H9 (cell line): ENCODE measurements around the gene KCTD17. TPM values are rescaled to one million over a fixed set of nuclear protein-coding genes. Genes with fewer than 3 reads are reported as not detected.

ENCODE experiments used
- DNase-seq: peaks from one replicate; pipeline ENCODE4 v3.0.0-alpha.2; 2017
- H2AFZ ChIP-seq: one replicate; pipeline ENCODE4 v1.6.1; 2013; ENCODE audit warnings: mild to moderate bottlenecking, low read length, control low read depth, moderate library complexity
- H2AK5ac ChIP-seq: 2 replicates; pipeline ENCODE4 v1.6.1; 2013; ENCODE audit warnings: low read length, control low read depth, mixed read lengths; ENCODE audit not compliant: insufficient read length
- H2BK120ac ChIP-seq: one replicate; pipeline ENCODE4 v1.6.1; 2013; ENCODE audit warnings: low read depth, mild to moderate bottlenecking, low read length, control low read depth, inconsistent platforms; ENCODE audit not compliant: poor library complexity, severe bottlenecking
- H2BK12ac ChIP-seq: 2 replicates; pipeline ENCODE4 v1.6.1; 2013; ENCODE audit warnings: low read length, control low read depth, mixed read lengths, low read depth; ENCODE audit not compliant: insufficient read length
- H2BK15ac ChIP-seq: 2 replicates; pipeline ENCODE4 v1.6.1; 2013; ENCODE audit warnings: low read depth, low read length, control low read depth
- H2BK20ac ChIP-seq: one replicate; pipeline ENCODE4 v1.6.1; 2013; ENCODE audit warnings: low read depth, mild to moderate bottlenecking, low read length, control low read depth, inconsistent platforms; ENCODE audit not compliant: poor library complexity, severe bottlenecking
- H2BK5ac ChIP-seq: 2 replicates; pipeline ENCODE4 v1.6.1; 2013; ENCODE audit warnings: low read length, control low read depth, mixed read lengths; ENCODE audit not compliant: insufficient read length
- H3K14ac ChIP-seq: 2 replicates; pipeline ENCODE4 v1.6.1; 2013; ENCODE audit warnings: low read length, control low read depth; ENCODE audit not compliant: insufficient read depth
- H3K18ac ChIP-seq: 2 replicates; pipeline ENCODE4 v1.6.1; 2013; ENCODE audit warnings: low read depth, mild to moderate bottlenecking, mixed read lengths, low read length, control low read depth; ENCODE audit not compliant: insufficient read length
- H3K23ac ChIP-seq: 2 replicates; pipeline ENCODE4 v1.6.1; 2013; ENCODE audit warnings: low read length, control low read depth, mixed read lengths, low read depth; ENCODE audit not compliant: insufficient read length
- H3K23me2 ChIP-seq: 2 replicates; pipeline ENCODE4 v1.6.1; 2013; ENCODE audit warnings: low read depth, mild to moderate bottlenecking, mixed read lengths, low read length, control low read depth; ENCODE audit not compliant: insufficient read length, poor library complexity, severe bottlenecking
- H3K27ac ChIP-seq: 2 replicates; pipeline ENCODE4 v1.5.1; 2013; ENCODE audit warnings: low read length, control low read depth, mixed read lengths, low read depth; ENCODE audit not compliant: insufficient read length
- H3K27me3 ChIP-seq: 2 replicates; pipeline ENCODE4 v1.6.1; 2013; ENCODE audit warnings: low read length, control low read depth, inconsistent platforms; ENCODE audit not compliant: insufficient read depth
- H3K4ac ChIP-seq: 2 replicates; pipeline ENCODE4 v1.6.1; 2013; ENCODE audit warnings: low read depth, mild to moderate bottlenecking, control low read depth, inconsistent platforms, low read length, moderate library complexity
- H3K4me1 ChIP-seq: 2 replicates; pipeline ENCODE4 v1.6.1; 2013; ENCODE audit warnings: low read length, control low read depth, inconsistent platforms; ENCODE audit not compliant: insufficient read depth
- H3K4me2 ChIP-seq: 2 replicates; pipeline ENCODE4 v1.6.1; 2013; ENCODE audit warnings: low read length, control low read depth, mixed read lengths; ENCODE audit not compliant: insufficient read length, insufficient read depth
- H3K56ac ChIP-seq: 2 replicates; pipeline ENCODE4 v1.6.1; 2013; ENCODE audit warnings: low read depth, mild to moderate bottlenecking, mixed read lengths, low read length, control low read depth; ENCODE audit not compliant: insufficient read length
- H3K79me1 ChIP-seq: 2 replicates; pipeline ENCODE4 v1.6.1; 2013; ENCODE audit warnings: low read depth, mild to moderate bottlenecking, moderate library complexity, low read length, control low read depth, inconsistent platforms; ENCODE audit not compliant: insufficient read depth, poor library complexity, severe bottlenecking
- H3K79me2 ChIP-seq: 2 replicates; pipeline ENCODE4 v1.6.1; 2013; ENCODE audit warnings: low read length, control low read depth, inconsistent platforms; ENCODE audit not compliant: insufficient read depth
- H3K9ac ChIP-seq: 2 replicates; pipeline ENCODE4 v1.6.1; 2013; ENCODE audit warnings: low read length, control low read depth, mixed read lengths; ENCODE audit not compliant: insufficient read length; ENCODE audit errors: extremely low read depth
- H3K9me3 ChIP-seq: one replicate; pipeline ENCODE4 v1.6.1; 2013; ENCODE audit warnings: low read depth, low read length, inconsistent platforms; ENCODE audit not compliant: control insufficient read depth
- H3T11ph ChIP-seq: one replicate; pipeline ENCODE4 v1.6.1; 2013; ENCODE audit warnings: mild to moderate bottlenecking, low read length, control low read depth, inconsistent platforms
- H4K20me1 ChIP-seq: one replicate; pipeline ENCODE4 v1.6.1; 2013; ENCODE audit not compliant: control insufficient read depth, insufficient read length, insufficient read depth
- H4K5ac ChIP-seq: 2 replicates; pipeline ENCODE4 v1.6.1; 2013; ENCODE audit warnings: low read depth, mild to moderate bottlenecking, mixed read lengths, low read length, control low read depth; ENCODE audit not compliant: insufficient read length
- H4K8ac ChIP-seq: replicated peaks from 2 replicates; pipeline ENCODE4 v1.6.1; 2013; ENCODE audit warnings: low read length, control low read depth, mixed read lengths, low read depth; ENCODE audit not compliant: insufficient read length
- H4K91ac ChIP-seq: 2 replicates; pipeline ENCODE4 v1.6.1; 2013; ENCODE audit warnings: low read depth, mild to moderate bottlenecking, moderate library complexity, mixed read lengths, low read length, control low read depth; ENCODE audit not compliant: insufficient read length
- H3K27ac Mint-ChIP-seq, 3 experiments: 2 replicates in 2 of 3; 3 replicates in 1 of 3; pipeline ENCODE4 v1.8.0; 2020 to 2021; ENCODE audit warnings: mixed read lengths in 3 of 3, mild to moderate bottlenecking in 1 of 3, moderate library complexity in 1 of 3
- H3K27me3 Mint-ChIP-seq: 2 replicates; pipeline ENCODE4 v1.8.0; 2021; ENCODE audit warnings: low read depth, mild to moderate bottlenecking, moderate library complexity, mixed read lengths
- H3K36me3 Mint-ChIP-seq, 3 experiments: 2 replicates in 2 of 3; 3 replicates in 1 of 3; pipeline ENCODE4 v1.8.0; 2020 to 2021; ENCODE audit warnings: low read depth in 3 of 3, mixed read lengths in 3 of 3; ENCODE audit not compliant: insufficient read depth in 1 of 3
- H3K4me1 Mint-ChIP-seq, 2 experiments: 2 replicates each; pipeline ENCODE4 v1.8.0; 2020; ENCODE audit warnings: mixed read lengths in 2 of 2
- H3K4me3 Mint-ChIP-seq, 2 experiments: 2 replicates in 1 of 2; 3 replicates in 1 of 2; pipeline ENCODE4 v1.8.0; 2020 to 2021; ENCODE audit warnings: mild to moderate bottlenecking in 2 of 2, mixed read lengths in 2 of 2, moderate library complexity in 1 of 2
- H3K9me3 Mint-ChIP-seq, 2 experiments: 2 replicates in 1 of 2; 3 replicates in 1 of 2; pipeline ENCODE4 v1.8.0; 2020; ENCODE audit warnings: mild to moderate bottlenecking in 2 of 2, mixed read lengths in 2 of 2, moderate library complexity in 1 of 2
- WGBS: extraction: QIAGEN DNeasy Blood & Tissue Kit; methylation state at CpG from one replicate; pipeline ENCODE4 v1.1.7; 2013; ENCODE audit warnings: missing lambda C conversion rate, low lambda C conversion rate, mixed read lengths; ENCODE audit not compliant: insufficient read length; ENCODE audit errors: extremely low coverage; 5-methylcytosine and 5-hydroxymethylcytosine counted together
- total RNA-seq: library from RNA; stranded (reverse); gene quantifications from 2 replicates; pipeline ENCODE4 v1.2.1, GENCODE V29; 2021
- TF ChIP-seq, protein P1 (sequence below): fragments of 200-600 bp; sonication (generic); conservative IDR thresholded peaks from 3 replicates; pipeline ENCODE4 v1.8.0; 2021; ENCODE audit warnings: antibody characterized with exemption, mild to moderate bottlenecking

Gene KCTD17
- total RNA-seq, 1 experiment from 2014 or later, result 34.1 TPM

DNA sequence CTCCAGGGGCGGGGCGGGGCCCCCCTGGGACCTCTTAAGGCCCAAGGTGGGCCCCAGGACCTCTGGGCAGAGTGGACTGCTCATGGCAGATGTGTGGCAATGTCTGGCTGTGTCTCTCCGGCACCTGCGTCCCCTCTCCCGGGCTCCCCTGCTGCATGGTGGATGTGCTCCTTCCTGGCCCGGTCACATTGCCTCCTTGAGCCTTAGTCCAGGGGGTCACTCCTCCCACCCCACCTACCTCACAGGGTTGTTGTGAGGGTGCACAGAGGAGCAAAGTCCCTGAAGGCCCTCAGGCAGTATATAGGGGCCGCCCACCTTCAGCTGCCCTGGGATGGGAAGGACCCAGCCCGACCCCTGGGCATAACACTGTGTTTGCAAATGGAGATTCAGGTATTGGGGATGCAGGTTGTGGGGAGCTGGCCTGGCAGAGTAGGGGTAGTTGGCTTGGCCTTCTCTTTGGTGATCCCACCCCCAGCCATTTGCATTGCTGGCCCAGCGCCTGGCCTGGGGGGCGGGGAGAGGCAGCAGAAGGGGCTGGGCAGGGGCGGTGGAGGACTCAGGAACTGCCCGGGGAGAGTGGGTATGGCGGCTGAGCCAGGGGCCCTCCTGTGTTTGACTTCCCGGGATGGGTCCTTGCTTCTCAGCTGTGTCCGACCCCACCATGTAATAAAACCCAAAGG lies 11.3 kb downstream of the KCTD17 start:
- H3K18ac ChIP-seq, result no peak overlapping the region
- no peak overlapping the region for H2BK20ac ChIP-seq
- no peaks in the 10 kb centered on the region; the same call in 1 of the 2 replicates for H3K4me1 ChIP-seq
- H2BK15ac ChIP-seq, result no peak overlapping the region
- no peak overlapping the region for H4K8ac ChIP-seq
- H3K56ac ChIP-seq, result no peak overlapping the region
- no peak overlapping the region for H4K5ac ChIP-seq
- H2AFZ ChIP-seq, result no peak overlapping the region
- Mint-ChIP-seq H3K27ac (peak overlapping the region in 1 of 3 experiments; percentile 23; a peak in 1 of 7 replicates), H3K9me3 (no peaks in the 10 kb centered on the region; a peak in 1 of 5 replicates), H3K4me1 (peaks cover 9 to 25% of the 10 kb centered on the region in 2 experiments), H3K4me3 (0 out of 5 replicates have a peak overlapping the region, but pooled peaks of 1 of the 2 experiments have one; percentile 55), H3K27me3 (peaks cover 39% of the 10 kb centered on the region), H3K36me3 (peaks cover 2 to 16% (median 7%) of the 10 kb centered on the region in 3 experiments; a peak in 6 of 7 replicates)
- DNase-seq, result no peak
- no peak overlapping the region for H3K23ac ChIP-seq
- no peak overlapping the region for H2BK5ac ChIP-seq
- no peaks in the 10 kb centered on the region for H3K79me1 ChIP-seq
- H2AK5ac ChIP-seq, result no peak overlapping the region
- TF ChIP-seq, protein P1, sequence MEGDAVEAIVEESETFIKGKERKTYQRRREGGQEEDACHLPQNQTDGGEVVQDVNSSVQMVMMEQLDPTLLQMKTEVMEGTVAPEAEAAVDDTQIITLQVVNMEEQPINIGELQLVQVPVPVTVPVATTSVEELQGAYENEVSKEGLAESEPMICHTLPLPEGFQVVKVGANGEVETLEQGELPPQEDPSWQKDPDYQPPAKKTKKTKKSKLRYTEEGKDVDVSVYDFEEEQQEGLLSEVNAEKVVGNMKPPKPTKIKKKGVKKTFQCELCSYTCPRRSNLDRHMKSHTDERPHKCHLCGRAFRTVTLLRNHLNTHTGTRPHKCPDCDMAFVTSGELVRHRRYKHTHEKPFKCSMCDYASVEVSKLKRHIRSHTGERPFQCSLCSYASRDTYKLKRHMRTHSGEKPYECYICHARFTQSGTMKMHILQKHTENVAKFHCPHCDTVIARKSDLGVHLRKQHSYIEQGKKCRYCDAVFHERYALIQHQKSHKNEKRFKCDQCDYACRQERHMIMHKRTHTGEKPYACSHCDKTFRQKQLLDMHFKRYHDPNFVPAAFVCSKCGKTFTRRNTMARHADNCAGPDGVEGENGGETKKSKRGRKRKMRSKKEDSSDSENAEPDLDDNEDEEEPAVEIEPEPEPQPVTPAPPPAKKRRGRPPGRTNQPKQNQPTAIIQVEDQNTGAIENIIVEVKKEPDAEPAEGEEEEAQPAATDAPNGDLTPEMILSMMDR, result no peak
- no peaks in the 10 kb centered on the region for H3K79me2 ChIP-seq
- H3K4me2 ChIP-seq, result no peak overlapping the region
- H3K9me3 ChIP-seq, result no peaks in the 10 kb centered on the region
- no CpG with 5 or more reads among the region's 15 CpGs for WGBS
- no peak overlapping the region for H3K9ac ChIP-seq
- no peak overlapping the region for H3T11ph ChIP-seq
- H2BK12ac ChIP-seq, result no peak overlapping the region
- H4K91ac ChIP-seq, result no peak overlapping the region
- H3K27ac ChIP-seq, result no peak overlapping the region
- no peak overlapping the region for H3K14ac ChIP-seq
- no peak overlapping the region for H3K4ac ChIP-seq
- no peaks in the 10 kb centered on the region for H3K23me2 ChIP-seq
- H4K20me1 ChIP-seq, result peaks cover 2% of the 10 kb centered on the region
- H2BK120ac ChIP-seq, result no peak overlapping the region
- H3K27me3 ChIP-seq, result peaks cover 3% of the 10 kb centered on the region
